ENCODE measurements around the gene TBC1D2. TPM values are rescaled to one million over a fixed set of nuclear protein-coding genes. Genes with fewer than 3 reads are reported as not detected.

Gene TBC1D2
- total and polyA plus RNA-seq, 2 donors (not counting 3 experiments of a cell fraction or from before 2014, with no cell fraction given): 3.4 to 4.5 TPM

GRCh38 chr9:98173181-98173580, 82.3 kb downstream of the TBC1D2 start:
- H3K4me1 ChIP-seq (ENCODE audit: control insufficient read depth, extremely low read depth, insufficient read depth, low read length): no peaks in the 10 kb centered on the region
- H3K9ac ChIP-seq (replicated peaks; ENCODE audit: extremely low read depth, insufficient read depth, low read length): no peak overlapping the region
- no peak overlapping the region for H3K27ac ChIP-seq (ENCODE audit: insufficient read depth, low read depth, low read length)
- H3K9me3 ChIP-seq (replicated peaks; ENCODE audit: control insufficient read depth, insufficient read depth, low read length): no peaks in the 10 kb centered on the region
- H2AFZ ChIP-seq (ENCODE audit: low read depth, low read length): no peak overlapping the region
- DNase-seq (ENCODE audit: low read depth, low spot score): no peak
- no peaks in the 10 kb centered on the region for H3K27me3 ChIP-seq (ENCODE audit: control insufficient read depth in 2 of 2, insufficient read depth in 2 of 2, low read length in 2 of 2)
- H3K36me3 ChIP-seq (ENCODE audit: control insufficient read depth in 2 of 2, extremely low read depth in 1 of 2, insufficient read depth in 2 of 2, low read length in 2 of 2): no peaks in the 10 kb centered on the region
- POLR2A ChIA-PET: no interaction called here
- H4K20me1 ChIP-seq (replicated peaks; ENCODE audit: control insufficient read depth, extremely low read depth, insufficient read depth, low read length): no peaks in the 10 kb centered on the region
- no peaks in the 10 kb centered on the region for H3K9me1 ChIP-seq (replicated peaks; ENCODE audit: control insufficient read depth, extremely low read depth, insufficient read depth, low read length)
- CTCF ChIA-PET: no interaction called here
- H3K4me2 ChIP-seq (ENCODE audit: insufficient read depth, low read length): no peak overlapping the region
- dilution Hi-C loops (cut with MboI; ENCODE audit: extremely low pct_ligation_motif_present, low sequenced_read_pairs): no loop called here
- no TSS peak for BruUV-seq (replicated peaks)
- no peak overlapping the region for H3K4me3 ChIP-seq (replicated peaks in 1 of 3; ENCODE audit: insufficient read depth in 1 of 3, low read depth in 1 of 3, low read length in 3 of 3)
- no peak for TF ChIP-seq MYC (IDR thresholded peaks at IDR 0.05; ENCODE audit: low read depth, low read length)
- TF ChIP-seq FOS (IDR thresholded peaks at IDR 0.05; ENCODE audit: borderline replicate concordance, insufficient read depth, low read length): no peak
- no peak for TF ChIP-seq GATA2 (IDR thresholded peaks at IDR 0.05; ENCODE audit: insufficient read depth, insufficient read length, low read depth, low read length)
- TF ChIP-seq MAX (IDR thresholded peaks at IDR 0.05; ENCODE audit: insufficient read depth, insufficient read length): no peak
- no peak for TF ChIP-seq POLR2AphosphoS5 (IDR thresholded peaks at IDR 0.05; ENCODE audit: insufficient read depth, low read depth, low read length)
- no peak for TF ChIP-seq CTCF (IDR thresholded peaks at IDR 0.05; ENCODE audit: extremely low read depth in 1 of 2, insufficient read depth in 1 of 2, low read depth in 1 of 2, low read length in 2 of 2)
- no peak for TF ChIP-seq EZH2 (IDR thresholded peaks at IDR 0.05; ENCODE audit: borderline replicate concordance, low read depth, low read length, severe bottlenecking)
- intact Hi-C loops (cut with micrococcal nuclease): no loop called here
- no peaks in the 10 kb centered on the region for H3K79me2 ChIP-seq (ENCODE audit: control insufficient read depth, insufficient read depth, low read length)
- no peak for FAIRE-seq

All from endothelial cell of umbilical vein (primary cell).